Smooth muscle cell of the coronary artery (primary cell): Measurements from ENCODE around the gene DBP. TPM values are rescaled to one million over a fixed set of nuclear protein-coding genes. Genes with fewer than 3 reads are reported as not detected.

Source experiments
- total RNA-seq: library from RNA; depleted of rRNA; stranded (reverse); fragments of >200 nt; gene quantifications from 2 replicates; pipeline ENCODE4 v1.2.3, GENCODE V29; 2014; ENCODE audit warnings: low replicate concordance

DBP gene
- 2.8 and 8.1 TPM in 2 replicates for total RNA-seq

GRCh38 chr19:48636859-48637448 lies at the start of gene DBP:
TSS of gene DBP (minus strand) at chr19:48637379. CDS start at chr19:48636994, 385 bp downstream.

GRCh38 chr19:48672994-48673393 lies 35.8 kb upstream of the DBP start, which contains the start of gene NTN5:
TSS of gene NTN5 (minus strand) at chr19:48673017. CDS start at chr19:48670986, 2,031 bp downstream.

GRCh38 chr19:48646001-48646721 lies 9.0 kb upstream of the DBP start, which contains the start of gene CA11:
TSS of gene CA11 (minus strand) at chr19:48646187. CDS start at chr19:48645632, 555 bp downstream.

GRCh38 chr19:48618916-48619691 lies 18.1 kb downstream of the DBP start, which contains the start of the genes RPL18 and SPHK2:
TSS of gene RPL18 (minus strand) at chr19:48619178. CDS start at chr19:48619143, 35 bp downstream.
TSS of gene SPHK2 (plus strand) at chr19:48619506. CDS start at chr19:48620515, 1,009 bp downstream.

GRCh38 chr19:48614436-48615230 lies 22.5 kb downstream of the DBP start, which contains the start of gene FAM83E:
TSS of gene FAM83E (minus strand) at chr19:48615076. CDS start at chr19:48613372, 1,704 bp downstream.

GRCh38 chr19:48606463-48607358 lies 30.5 kb downstream of the DBP start, which contains the start of gene SPACA4:
TSS of gene SPACA4 (plus strand) at chr19:48606742. CDS start at chr19:48606979, 237 bp downstream.

Other genes starting within 250 kb of the DBP start
- gene KDELR1, start 245.8 kb downstream of the DBP start, total RNA-seq = 44.6 and 58.3 TPM in 2 replicates
- gene GRIN2D, start 243.7 kb downstream of the DBP start, total RNA-seq = 0.23 TPM in 2 replicates
- gene GRWD1, start 191.4 kb downstream of the DBP start, total RNA-seq = 17.8 and 22.5 TPM in 2 replicates
- gene KCNJ14, start 181.8 kb downstream of the DBP start, total RNA-seq = 0.23 and 0.59 TPM in 2 replicates
- 25.4 and 51.5 TPM in 2 replicates for gene CYTH2, start 168.0 kb downstream of the DBP start, total RNA-seq
- gene LMTK3, start 125.5 kb downstream of the DBP start, total RNA-seq = under 0.01 and 0.08 TPM in 2 replicates
- 0.12 and 0.23 TPM in 2 replicates for gene SULT2B1, start 85.2 kb downstream of the DBP start, total RNA-seq
- not detected in 2 replicates for gene SPACA4, start 30.6 kb downstream of the DBP start, total RNA-seq
- gene FAM83E, start 22.3 kb downstream of the DBP start, total RNA-seq = 0.38 TPM in 1 of 2 replicates, not detected in the other
- gene RPL18, start 18.2 kb downstream of the DBP start, total RNA-seq = 1,963 and 2,996 TPM in 2 replicates
- 3.3 and 4.4 TPM in 2 replicates for gene SPHK2, start 17.9 kb downstream of the DBP start, total RNA-seq
- 1.1 and 4.0 TPM in 2 replicates for gene CA11, start 8.8 kb upstream of the DBP start, total RNA-seq
- gene NTN5, start 35.6 kb upstream of the DBP start, total RNA-seq = under 0.01 and 0.08 TPM in 2 replicates
- gene FUT2, start 58.6 kb upstream of the DBP start, total RNA-seq = not detected in 2 replicates
- 0.12 and 0.30 TPM in 2 replicates for gene MAMSTR, start 82.3 kb upstream of the DBP start, total RNA-seq
- gene RASIP1, start 103.2 kb upstream of the DBP start, total RNA-seq = 0.30 and 0.59 TPM in 2 replicates
- gene IZUMO1, start 109.5 kb upstream of the DBP start, total RNA-seq = not detected in 2 replicates
- gene FUT1, start 115.3 kb upstream of the DBP start, total RNA-seq = under 0.01 and 0.68 TPM in 2 replicates
- gene FGF21, start 118.1 kb upstream of the DBP start, total RNA-seq = not detected in 2 replicates
- 24.1 and 34.1 TPM in 2 replicates for gene BCAT2, start 173.7 kb upstream of the DBP start, total RNA-seq
- 5.3 and 8.8 TPM in 2 replicates for gene HSD17B14, start 199.1 kb upstream of the DBP start, total RNA-seq
- gene PLEKHA4, start 231.2 kb upstream of the DBP start, total RNA-seq = 8.3 and 20.7 TPM in 2 replicates
- gene PPP1R15A, start 235.0 kb upstream of the DBP start, total RNA-seq = 37.8 and 59.0 TPM in 2 replicates